NCI-H526 (cell line): ENCODE data around the gene SERPINF2.
"Not testable (repeated sequence)": the region's sequence is repeated elsewhere in the genome, so short reads cannot be mapped to it uniquely, and the experiment has no call there.

Source experiments
- DNase-seq, 2 experiments: peaks; one replicate each; lab custom pipeline; 2025; lab: John Stamatoyannopoulos, UW

SERPINF2 gene

DNA sequence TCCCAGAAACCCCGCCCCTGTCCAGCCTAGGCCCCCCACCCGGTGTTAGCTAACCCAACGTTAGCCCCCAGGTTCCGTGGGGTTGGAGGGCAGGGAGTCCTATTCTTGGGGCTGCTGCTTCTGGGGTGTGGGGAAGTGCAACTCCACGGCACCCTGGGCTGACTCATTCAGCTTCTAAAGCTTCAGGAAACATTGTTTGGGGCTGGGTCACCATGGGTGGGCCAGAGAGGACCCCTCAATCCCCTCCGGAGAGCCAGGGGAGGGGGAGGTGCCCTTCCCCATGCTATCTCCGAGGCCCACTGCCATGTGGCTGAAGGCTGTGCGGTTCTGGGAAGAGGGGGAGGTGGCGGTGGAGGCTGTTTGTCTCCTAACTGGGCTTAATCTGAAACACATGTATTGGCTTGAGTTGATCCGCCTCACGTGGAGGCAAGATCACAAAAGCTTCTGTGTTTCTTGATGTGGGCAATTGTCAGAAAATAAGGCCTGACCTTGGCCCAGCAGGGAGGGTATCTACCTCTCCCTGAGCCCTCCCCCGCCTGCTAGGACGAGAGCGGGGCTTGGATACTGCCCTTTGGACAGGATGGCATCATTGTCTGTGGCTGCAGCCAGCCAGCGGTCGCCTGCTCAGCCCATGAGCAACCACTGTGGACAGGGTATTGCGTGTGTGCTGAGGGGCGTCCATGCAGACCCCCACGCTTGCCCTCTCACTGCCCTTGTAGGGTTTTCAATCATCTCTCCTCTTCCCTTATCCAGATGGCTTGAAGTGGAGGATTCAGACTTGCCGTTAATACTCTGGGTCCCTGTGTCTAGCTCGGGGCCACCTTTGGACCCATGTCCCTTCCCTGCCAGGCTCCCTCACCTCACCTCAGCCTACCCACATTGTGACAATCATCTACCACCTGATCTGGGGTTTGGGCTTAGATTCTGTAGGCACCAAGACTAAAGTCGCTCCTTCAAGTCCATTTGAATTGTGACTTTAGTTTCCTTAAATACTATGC lies 20.5 kb downstream of the SERPINF2 start:
- no peak for DNase-seq

DNA sequence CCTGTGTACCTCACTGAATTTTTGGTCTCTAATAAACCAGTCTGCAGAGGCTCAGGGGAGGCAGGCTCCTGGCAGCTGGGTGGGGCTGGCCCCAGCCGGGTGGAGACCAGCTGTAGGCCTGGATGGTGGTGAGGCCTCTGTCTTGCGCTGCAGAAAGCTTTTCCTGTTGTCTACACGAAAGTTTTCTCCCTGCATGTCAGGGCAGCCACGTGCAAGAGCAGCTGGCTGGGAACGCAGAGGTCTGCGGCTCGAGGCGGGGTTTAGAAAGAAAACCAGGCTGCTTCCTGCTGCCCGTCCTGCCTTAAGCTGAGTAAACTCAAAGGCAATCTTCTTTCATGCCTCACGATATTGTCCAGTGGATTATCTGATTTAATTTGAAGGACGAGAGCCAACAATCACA lies 21.6 kb downstream of the SERPINF2 start:
- DNase-seq: no peak

DNA sequence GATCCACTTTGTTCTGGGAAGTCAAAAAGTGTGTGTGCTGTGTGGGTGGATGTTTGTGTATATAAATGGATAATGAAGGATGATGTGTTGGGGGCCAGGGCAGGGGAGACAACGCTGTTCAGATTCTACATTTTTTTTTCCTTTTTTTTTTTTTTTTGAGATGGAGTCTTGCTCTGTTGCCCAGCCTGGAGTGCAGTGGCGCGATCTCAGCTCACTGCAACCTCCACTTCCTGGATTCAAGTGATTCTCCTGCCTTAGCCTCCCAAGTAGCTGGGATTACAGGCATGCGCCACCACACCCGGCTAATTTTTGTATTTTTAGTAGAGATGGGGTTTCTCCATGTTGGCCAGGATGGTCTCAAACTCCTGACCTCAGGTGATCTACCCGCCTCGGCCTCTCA lies 22.0 kb downstream of the SERPINF2 start:
- not testable (repeated sequence) for DNase-seq

DNA sequence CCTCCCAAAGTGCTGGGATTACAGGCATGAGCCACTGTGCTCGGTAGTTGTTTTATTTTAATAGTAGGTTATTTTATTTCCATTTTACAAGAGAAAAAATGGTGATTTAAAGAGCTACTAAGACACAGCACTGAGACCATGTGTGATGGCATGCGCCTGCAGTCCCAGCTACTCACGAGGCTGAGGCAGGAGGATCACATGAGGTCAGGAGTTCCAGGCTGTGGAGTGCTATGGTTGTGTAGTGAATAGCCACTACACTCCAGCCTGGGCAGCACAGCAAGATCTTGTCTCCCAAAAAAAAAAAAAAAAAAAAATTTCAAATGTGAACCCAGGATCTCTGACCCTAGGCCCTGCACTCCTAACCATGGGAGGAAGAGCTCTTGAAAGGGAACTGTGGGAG lies 22.9 kb downstream of the SERPINF2 start:
- no peak for DNase-seq

DNA sequence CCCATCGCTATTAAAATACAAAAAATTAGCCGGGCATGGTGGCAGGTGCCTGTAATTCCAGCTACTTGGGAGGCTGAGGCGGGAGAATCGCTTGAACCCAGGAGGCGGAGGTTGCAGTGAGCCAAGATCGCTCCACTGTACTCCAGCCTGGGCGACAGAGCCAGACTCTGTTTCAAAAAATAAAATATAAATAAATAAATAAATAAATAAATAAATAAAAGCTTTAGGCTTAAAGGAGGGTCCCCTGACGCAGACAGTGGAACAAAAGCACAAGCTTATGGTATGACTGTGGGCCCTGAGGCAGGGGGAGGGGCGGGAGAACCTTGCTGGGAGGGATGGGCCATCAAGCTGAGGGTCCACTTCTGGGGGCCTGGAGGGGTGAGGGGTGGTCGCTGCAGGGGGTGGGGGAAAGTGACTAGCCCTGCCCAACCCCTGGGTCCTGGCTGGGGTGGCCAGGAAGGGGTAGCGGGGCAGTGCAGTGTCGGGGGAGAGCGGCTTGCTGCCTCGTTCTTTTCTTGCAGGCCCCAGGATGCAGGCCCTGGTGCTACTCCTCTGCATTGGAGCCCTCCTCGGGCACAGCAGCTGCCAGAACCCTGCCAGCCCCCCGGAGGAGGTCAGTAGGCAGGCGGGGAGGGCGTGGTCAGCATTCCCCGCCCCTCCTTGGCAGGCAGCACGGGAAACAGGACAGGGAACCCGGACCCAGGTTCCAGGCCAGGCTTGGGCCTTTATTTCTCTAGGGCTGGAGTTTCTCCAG lies 23.9 kb downstream of the SERPINF2 start:
- DNase-seq: no peak

DNA sequence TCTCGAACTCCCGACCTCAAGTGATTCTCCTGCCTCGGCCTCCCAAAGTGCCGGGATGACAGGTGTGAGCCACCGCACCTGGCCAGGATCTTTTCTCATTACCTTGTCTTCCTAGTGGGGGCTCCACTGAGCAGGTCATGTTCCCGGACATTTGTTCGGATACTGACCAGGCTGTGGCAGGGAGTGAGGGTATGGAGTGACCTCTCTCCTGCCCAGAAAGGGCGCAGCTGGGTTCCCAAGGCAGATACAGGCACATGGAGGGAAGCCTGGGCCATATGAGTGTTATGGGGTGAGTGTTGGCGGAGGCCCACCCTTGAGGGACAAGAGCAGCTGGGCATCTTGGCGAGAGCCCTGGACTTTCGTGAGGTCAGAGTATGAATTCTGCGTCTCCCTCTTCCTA lies 24.7 kb downstream of the SERPINF2 start:
- DNase-seq: no peak

DNA sequence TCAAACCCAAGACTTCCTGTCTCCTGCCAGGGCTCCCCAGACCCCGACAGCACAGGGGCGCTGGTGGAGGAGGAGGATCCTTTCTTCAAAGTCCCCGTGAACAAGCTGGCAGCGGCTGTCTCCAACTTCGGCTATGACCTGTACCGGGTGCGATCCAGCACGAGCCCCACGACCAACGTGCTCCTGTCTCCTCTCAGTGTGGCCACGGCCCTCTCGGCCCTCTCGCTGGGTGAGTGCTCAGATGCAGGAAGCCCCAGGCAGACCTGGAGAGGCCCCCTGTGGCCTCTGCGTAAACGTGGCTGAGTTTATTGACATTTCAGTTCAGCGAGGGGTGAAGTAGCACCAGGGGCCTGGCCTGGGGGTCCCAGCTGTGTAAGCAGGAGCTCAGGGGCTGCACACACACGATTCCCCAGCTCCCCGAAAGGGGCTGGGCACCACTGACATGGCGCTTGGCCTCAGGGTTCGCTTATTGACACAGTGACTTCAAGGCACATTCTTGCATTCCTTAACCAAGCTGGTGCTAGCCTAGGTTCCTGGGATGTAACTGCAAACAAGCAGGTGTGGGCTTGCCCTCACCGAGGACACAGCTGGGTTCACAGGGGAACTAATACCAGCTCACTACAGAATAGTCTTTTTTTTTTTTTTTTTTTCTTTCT lies 27.3 kb downstream of the SERPINF2 start:
- peak; percentile 16 to 42 for DNase-seq

DNA sequence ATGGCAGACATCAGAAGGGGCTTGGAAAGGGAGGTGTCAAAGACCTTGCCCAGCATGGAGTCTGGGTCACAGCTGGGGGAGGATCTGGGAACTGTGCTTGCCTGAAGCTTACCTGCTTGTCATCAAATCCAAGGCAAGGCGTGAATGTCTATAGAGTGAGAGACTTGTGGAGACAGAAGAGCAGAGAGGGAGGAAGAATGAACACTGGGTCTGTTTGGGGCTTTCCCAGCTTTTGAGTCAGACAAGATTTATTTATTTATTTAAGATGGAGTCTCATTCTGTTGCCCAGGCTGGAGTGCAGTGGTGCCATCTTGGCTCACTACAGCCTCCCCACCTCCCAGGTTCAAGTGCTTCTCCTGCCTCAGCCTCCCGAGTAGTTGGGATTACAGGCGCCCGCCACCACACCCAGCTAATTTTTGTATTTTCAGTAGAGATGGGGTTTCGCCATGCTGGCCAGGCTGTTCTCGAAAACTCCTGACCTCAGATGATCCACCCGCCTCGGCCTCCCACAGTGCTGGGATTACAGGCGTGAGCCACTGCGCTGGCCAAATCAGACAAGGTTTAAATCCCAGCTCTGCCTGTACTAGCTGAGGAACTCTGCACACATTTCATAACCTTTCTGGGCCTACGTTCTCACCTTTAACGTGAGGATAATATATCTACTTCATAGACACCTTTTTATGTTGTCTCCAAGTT lies 30.5 kb downstream of the SERPINF2 start:
- DNase-seq: not testable (repeated sequence)

DNA sequence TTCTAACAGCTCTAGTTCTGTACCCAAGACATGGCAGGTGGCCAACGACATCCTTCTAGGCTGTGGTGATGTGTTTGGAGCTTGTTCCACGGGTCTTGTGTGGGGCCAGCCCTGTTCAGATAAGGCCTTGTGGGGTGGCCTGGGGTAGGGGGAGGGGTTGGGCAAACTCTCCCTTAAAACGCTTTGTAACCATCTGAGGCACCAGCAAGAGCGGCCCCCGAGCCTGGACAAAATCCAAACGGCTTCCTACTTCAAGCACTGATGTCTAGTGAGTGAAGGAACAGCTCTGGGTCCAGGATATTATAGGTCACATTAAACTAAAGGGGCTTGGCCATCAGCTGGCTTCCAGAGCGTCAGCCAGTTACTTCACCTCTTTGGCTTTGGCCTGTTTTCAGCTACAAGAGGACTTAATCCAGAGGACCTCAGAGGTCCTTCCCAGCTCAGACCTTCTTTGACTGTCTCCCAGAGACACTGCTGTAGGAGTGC lies 31.1 kb downstream of the SERPINF2 start:
- no peak for DNase-seq

DNA sequence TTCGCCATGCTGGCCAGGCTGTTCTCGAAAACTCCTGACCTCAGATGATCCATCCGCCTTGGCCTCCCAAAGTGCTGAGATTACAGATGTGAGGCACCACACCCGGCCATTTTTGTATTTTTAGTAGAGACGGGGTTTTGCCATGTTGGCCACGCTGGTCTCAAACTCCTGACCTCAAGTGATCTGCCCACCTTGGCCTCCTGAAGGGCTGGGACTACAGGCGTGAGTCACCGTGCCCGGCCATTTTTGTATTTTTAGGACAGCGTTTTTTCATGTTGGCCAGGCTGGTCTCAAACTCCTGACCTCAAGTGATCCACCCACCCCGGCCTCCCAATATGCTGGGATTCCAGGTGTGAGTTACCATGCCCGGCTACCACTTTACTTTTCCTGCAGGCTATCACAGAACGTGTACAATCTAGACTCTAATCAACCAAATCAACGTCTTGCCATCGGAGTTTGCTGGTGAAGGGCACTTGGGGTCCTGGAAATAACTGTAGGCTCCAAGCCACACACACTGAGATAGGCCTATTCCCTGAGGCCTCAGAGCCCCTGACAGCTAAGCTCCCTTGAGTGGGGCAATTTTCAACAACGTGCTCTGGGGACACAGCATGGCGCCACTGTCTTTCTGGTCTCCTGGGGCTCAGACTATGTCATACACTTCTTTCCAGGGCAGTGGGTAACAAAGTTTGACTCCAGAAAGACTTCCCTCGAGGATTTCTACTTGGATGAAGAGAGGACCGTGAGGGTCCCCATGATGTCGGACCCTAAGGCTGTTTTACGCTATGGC lies 31.9 kb downstream of the SERPINF2 start:
- no peak for DNase-seq

DNA sequence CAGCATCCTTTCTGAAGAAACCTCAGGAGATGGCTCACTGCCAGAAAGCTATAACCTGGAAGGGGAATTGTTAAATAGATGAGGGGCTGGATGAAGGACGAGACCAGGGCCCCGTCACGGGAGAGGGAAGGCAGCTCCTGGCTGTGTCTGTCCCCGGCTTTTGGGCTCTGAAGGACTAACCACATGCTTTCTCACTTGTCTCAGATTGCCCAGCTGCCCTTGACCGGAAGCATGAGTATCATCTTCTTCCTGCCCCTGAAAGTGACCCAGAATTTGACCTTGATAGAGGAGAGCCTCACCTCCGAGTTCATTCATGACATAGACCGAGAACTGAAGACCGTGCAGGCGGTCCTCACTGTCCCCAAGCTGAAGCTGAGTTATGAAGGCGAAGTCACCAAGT lies 33.7 kb downstream of the SERPINF2 start:
- DNase-seq: no peak

DNA sequence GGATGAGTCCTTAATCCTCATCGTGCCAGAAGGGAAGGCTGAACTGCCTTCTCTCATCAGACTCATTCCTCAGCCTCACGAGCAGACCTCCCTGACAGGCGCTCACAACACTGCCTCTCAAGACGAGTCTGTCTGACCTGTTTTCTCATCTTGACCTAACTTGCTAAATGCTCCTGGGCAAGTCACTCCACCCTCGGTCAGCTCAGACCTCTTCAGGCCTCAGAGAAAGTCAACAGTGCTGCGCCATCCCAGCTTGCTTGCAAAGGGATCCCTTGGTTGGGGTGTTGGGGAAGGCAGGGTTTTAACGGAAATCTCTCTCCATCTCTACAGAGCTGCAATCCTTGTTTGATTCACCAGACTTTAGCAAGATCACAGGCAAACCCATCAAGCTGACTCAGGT lies 34.2 kb downstream of the SERPINF2 start:
- DNase-seq: no peak

DNA sequence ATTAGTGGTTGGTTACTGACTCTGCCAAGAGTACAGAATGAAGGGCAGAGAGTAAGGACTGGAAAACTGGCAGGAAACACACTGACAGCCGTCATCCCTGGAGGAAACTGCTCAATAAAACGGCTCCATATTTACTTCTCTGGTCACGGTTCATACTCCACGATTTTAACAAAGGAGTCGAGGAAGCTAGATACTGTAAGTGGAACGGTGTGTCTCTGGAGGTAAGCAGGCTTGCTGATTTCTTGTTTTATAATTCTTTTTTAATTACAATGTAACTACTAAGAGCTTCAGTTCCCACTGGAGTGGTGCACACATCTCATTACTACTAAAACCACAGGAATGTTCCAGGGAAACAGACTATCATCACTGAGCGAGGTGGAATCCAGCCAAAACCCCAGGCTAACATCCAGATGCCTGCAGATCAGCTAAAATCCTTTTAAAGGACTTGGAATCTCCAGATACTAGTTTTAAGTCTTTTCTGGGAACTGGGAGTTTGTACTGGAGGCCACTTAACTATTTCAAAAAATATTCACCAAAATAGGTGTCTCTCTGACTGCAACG lies 37.0 kb downstream of the SERPINF2 start:
- DNase-seq: no peak

DNA sequence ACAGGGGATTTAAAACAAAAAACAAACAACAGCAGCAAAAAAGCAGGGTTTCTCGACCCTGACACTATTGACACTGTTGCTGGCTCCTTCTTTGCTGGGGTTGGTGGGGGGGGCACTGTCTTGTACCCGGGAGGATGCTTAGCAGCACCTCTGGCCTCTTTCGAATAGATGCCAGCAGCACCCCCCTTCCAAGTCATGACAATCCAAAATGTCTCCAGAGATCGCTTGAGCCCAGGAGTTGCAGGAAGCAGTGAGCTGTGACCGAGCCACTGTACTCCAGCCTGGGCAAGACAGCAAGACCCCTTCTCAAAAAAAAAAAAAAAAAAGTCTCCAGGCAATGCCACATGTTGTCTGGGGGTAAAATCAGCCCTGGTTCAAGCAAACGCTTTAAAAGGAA lies 39.5 kb downstream of the SERPINF2 start:
- no peak for DNase-seq

DNA sequence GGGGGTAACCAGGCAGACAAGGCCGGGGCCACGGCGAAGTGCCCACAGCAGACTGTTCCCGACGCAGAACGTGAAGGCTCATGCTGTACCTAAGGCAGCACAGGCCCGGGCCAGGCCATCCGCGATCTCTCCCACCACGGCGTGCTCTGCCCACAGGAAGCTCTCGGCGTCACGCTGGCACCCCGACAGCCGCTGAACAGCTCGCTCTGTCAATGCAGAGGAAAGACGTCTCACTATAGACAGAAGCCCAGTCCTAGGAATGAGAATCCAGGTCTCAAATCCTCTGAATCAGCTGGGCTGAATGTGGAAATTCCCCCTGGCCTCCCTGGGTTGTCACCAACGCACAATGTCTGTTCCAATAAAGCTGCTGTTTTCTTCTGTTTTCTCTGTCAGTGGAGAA lies 40.6 kb downstream of the SERPINF2 start:
- no peak for DNase-seq

DNA sequence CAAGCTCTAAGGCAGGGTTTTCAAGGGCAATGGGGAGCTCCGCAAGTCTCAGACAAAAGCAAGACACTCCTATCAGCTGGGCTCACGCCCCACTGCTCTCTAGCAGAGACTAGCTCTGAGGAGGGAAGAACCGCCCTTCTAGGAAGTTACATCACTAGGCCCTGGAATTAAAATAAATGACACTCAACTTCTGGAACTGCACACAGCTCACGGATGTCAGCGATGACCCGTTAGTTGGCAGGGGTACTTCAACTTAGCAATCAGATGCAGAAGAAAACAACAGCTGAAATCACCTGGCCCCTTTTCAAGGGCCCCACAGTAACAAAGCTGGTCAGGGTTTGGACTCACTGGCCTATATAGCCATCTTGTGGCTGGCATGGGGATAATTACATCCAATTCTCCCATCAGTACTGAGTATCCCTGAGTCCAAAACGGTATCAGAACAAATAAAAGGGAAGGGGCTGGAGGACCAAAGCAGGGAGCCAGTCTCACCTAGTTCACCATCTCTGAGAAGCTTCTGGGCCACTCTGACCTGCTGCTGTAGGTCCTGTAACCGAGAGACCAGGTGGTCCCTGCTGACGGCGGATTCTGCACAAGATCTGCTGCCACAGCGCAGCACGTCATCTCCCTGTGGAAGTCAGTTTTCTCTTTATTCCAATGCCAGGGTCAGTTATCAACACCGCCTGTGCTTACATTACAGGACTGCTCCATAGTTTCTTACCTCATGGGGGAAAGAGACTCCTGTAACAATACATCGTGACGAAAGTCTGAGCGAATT lies 41.4 kb downstream of the SERPINF2 start:
- DNase-seq: peak; percentile 6 to 22

DNA sequence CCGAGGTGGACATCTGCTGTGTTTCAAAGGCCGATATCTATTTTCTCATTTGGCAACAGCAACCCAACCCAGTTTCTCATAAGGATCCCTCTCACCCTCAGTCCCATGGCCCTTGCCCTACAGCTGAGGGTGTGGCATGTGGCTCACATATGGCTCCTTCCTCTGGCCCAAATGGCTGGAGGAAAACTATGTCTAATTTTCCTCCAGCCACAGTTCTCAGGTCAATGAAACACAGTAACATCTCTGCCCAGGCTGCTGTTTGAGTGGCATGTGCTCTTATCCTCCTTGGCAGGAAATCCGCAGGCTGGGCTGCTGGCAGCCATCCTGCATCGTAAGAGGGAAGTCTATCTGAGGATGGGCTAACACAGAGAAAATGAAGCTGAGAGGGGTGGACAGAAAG lies 43.3 kb downstream of the SERPINF2 start:
- DNase-seq: no peak

DNA sequence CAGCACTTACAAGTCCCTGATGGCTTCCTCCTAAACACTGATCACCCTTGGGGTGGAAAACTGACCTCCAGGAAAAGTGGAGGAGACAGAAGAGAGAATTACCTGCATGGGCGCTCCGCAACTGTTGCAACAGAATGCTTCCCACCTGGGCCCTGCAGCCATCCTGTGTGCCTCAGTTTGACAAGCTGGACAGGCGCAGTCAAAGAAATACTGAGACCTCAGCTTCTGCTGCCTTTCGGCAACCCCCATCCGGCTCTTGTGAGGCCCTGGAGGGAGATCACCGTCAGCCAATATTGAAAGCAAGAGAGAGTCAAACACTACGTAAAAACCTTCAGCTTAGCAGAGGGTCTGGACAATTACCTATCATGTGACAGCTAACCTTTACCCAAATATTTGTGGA lies 44.0 kb downstream of the SERPINF2 start:
- no peak for DNase-seq

DNA sequence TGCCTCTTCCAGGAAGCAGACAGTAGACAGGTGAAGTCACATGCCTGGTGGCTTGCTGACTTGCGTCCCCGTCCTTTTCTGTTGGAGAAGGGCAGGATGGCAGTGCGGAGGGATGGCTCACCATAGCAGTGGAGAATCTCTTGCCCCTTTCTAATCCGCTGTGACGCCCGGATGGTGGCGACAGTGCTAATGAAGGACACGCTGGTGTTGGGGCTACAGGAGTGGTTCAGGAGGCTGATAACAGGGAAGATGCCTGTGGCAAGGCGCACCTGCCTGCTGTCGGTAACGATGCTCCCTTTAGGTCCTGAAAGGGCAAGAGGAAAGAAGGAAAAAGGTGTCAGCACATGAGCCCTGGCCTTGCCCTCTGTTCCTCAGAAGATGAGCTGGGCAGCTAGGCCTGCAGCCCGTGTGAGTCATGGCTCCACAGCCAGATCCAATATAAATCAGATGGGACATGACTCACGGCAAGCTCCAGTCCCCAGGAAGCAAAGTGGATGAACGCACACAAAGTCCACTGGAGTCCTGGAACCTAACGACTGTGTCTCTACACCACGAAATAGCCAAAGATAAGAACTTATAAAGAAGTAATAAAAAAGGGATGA lies 44.7 kb downstream of the SERPINF2 start:
- no peak for DNase-seq
